Motor neuron (in vitro differentiated cells): ENCODE measurements around the gene OGT. TPM values are rescaled to one million over a fixed set of nuclear protein-coding genes. Genes with fewer than 3 reads are reported as not detected.

Experiments used
- ATAC-seq, 8 experiments: fragments of 200-7000 bp; cut with Tn5 transposase; replicated peaks in 6 of 8; 2 replicates each; pipeline ENCODE4 v1.8.0; 2021; ENCODE audit warnings: mild to moderate bottlenecking in 8 of 8, moderate library complexity in 8 of 8
- H3K27ac ChIP-seq, 2 donors: fragments of 250-450 bp; sonication (Bioruptor Pico); 2 replicates each; pipeline ENCODE4 v1.9.0; 2021; ENCODE audit warnings: antibody characterized with exemption in 2 of 2, mild to moderate bottlenecking in 2 of 2, moderate library complexity in 1 of 2
- H3K4me1 ChIP-seq, 2 donors: fragments of 250-450 bp; sonication (Bioruptor Pico); replicated peaks in 1 of 2; 2 replicates each; pipeline ENCODE4 v1.6.1; 2021; ENCODE audit warnings: antibody characterized with exemption in 2 of 2, mild to moderate bottlenecking in 2 of 2, moderate library complexity in 1 of 2
- H3K4me3 ChIP-seq, 5 donors: fragments of 250-450 bp; sonication (Bioruptor Pico); 2 replicates each; pipeline ENCODE4 v1.9.0; 2021; ENCODE audit warnings: antibody characterized with exemption in 5 of 5, mild to moderate bottlenecking in 5 of 5, moderate library complexity in 4 of 5
- whole genome bisulfite sequencing, 10 experiments: fragments of 450-650 bp; shearing (Covaris generic); methylation state at CpG; one replicate each; pipeline ENCODE4 v1.0.0; 2022; 5-methylcytosine and 5-hydroxymethylcytosine counted together
- in situ Hi-C, 9 experiments: fragments of 400-800 bp; cut with MboI; loops; one replicate each; pipeline ENCODE4 v1.15.0; 2021; ENCODE audit warnings: low sequenced_read_pairs in 9 of 9, low pct_unique_long_range_greater_than_20kb in 2 of 9; ENCODE audit not compliant: unreplicated experiment in 9 of 9
- total RNA-seq, 8 experiments: library from RNA; unstranded; fragments of 300-600 nt; gene quantifications; 2 replicates each; pipeline versions ENCODE4 v1.2.3 to v1.2.4, GENCODE V29; 2022

The OGT gene
- total RNA-seq, 8 experiments from 2014 or later, result 52.6 to 285 (median 97.7) TPM

- no peak overlapping the region for H3K27ac ChIP-seq
- ATAC-seq, result peak in 1 of 8 experiments; percentile 68
- 0 to 63% methylated on average over 1 to 2 of the region's 2 CpGs; no CpG with 5 or more reads in 8 of the 10 experiments for WGBS, 10 experiments
These were observed 17.9 kb upstream of the OGT start for GRCh38 chrX:71515038-71515396.

GRCh38 chrX:71525316-71525715 lies 7.6 kb upstream of the OGT start:
- Histone ChIP-seq H3K4me1 (no peaks in the 10 kb centered on the region), H3K4me3 (no peak overlapping the region), H3K27ac (no peak overlapping the region)
- WGBS, 10 experiments, result 40 to 53% methylated on average over 1 to 2 of the region's 3 CpGs; no CpG with 5 or more reads in 8 of the 10 experiments
- no peak for ATAC-seq
- in situ Hi-C loops, result no loop called here

More at GRCh38 chrX:71515038-71515396, 17.9 kb upstream of the OGT start:
- Histone ChIP-seq H3K4me3 (no peak overlapping the region), H3K4me1 (no peaks in the 10 kb centered on the region)
- in situ Hi-C loops, result no loop called here

- in situ Hi-C loops, result no loop called here
- peak overlapping the region; percentile 40 to 51 for H3K27ac ChIP-seq
- ATAC-seq, result peak; percentile 11 to 45 (median 33)
These were observed 689 bp upstream of the OGT start for GRCh38 chrX:71532078-71532752.

GRCh38 chrX:71533516-71533850 lies 579 bp downstream of the OGT start:
- 0 to 34% methylated on average over 1 to 8 of the region's 12 CpGs; no CpG with 5 or more reads in 8 of the 10 experiments for WGBS, 10 experiments
- Histone ChIP-seq H3K27ac (peak overlapping the region; percentile 90 to 92), H3K4me1 (peaks cover 8 to 10% of the 10 kb centered on the region in 2 donors), H3K4me3 (peak overlapping the region; percentile 48 to 88 (median 67))
- no peak for ATAC-seq
- in situ Hi-C loops, result no loop called here

More at GRCh38 chrX:71532078-71532752, 689 bp upstream of the OGT start:
- Histone ChIP-seq H3K4me3 (peak overlapping the region; percentile 48 to 88 (median 67)), H3K4me1 (peaks cover 8 to 10% of the 10 kb centered on the region in 2 donors)
- 0 to 35% (median 0%) methylated on average over 1 to 17 of the region's 25 CpGs; no CpG with 5 or more reads in 5 of the 10 experiments for WGBS, 10 experiments

GRCh38 chrX:71533851-71534561 lies 1.1 kb downstream of the OGT start:
- WGBS, 10 experiments, result 0 to 20% (median 15%) methylated on average over 4 to 24 of the region's 31 CpGs; no CpG with 5 or more reads in 7 of the 10 experiments
- in situ Hi-C loops, result no loop called here
- Histone ChIP-seq H3K27ac (peak overlapping the region; percentile 90 to 92), H3K4me3 (peak overlapping the region; percentile 48 to 88 (median 67)), H3K4me1 (peaks cover 8 to 10% of the 10 kb centered on the region in 2 donors)
- ATAC-seq, result peak; percentile 12 to 36 (median 23)

- Histone ChIP-seq H3K4me3 (peak overlapping the region; percentile 48 to 88 (median 67)), H3K4me1 (peaks cover 8 to 10% of the 10 kb centered on the region in 2 donors), H3K27ac (no peak overlapping the region)
- no peak for ATAC-seq
- in situ Hi-C loops, result no loop called here
- WGBS, 10 experiments, result 0 to 10% (median 0%) methylated on average over 2 to 7 of the region's 9 CpGs; no CpG with 5 or more reads in 1 of the 10 experiments
These were observed 2.1 kb downstream of the OGT start for GRCh38 chrX:71534773-71535544.

- no peak overlapping the region for H3K27ac ChIP-seq
- no peak for ATAC-seq
- H3K4me3 ChIP-seq, result peak overlapping the region; percentile 48 to 88 (median 67)
- 0 to 100% (median 44%) methylated on average over 1 to 2 of the region's 5 CpGs; no CpG with 5 or more reads in 7 of the 10 experiments for WGBS, 10 experiments
- peaks cover 8 to 18% of the 10 kb centered on the region in 2 donors for H3K4me1 ChIP-seq
- in situ Hi-C loops, result no loop called here
These were observed 3.4 kb downstream of the OGT start for GRCh38 chrX:71536285-71536684.

- Histone ChIP-seq H3K4me1 (peaks cover 3 to 32% of the 10 kb centered on the region in 2 donors), H3K4me3 (no peak overlapping the region), H3K27ac (no peak overlapping the region)
- in situ Hi-C loops, result no loop called here
- no peak for ATAC-seq
- WGBS, 10 experiments, result 0 to 93% (median 68%) methylated on average over 1 to 7 of the region's 9 CpGs; no CpG with 5 or more reads in 4 of the 10 experiments
These were observed 4.8 kb downstream of the OGT start for GRCh38 chrX:71537743-71538142.

- Histone ChIP-seq H3K4me1 (peaks cover 5 to 33% of the 10 kb centered on the region in 2 donors), H3K4me3 (no peak overlapping the region), H3K27ac (no peak overlapping the region)
- in situ Hi-C loops, result no loop called here
- WGBS, 10 experiments, result 43 to 100% (median 80%) methylated on average over 1 to 2 of the region's 3 CpGs; no CpG with 5 or more reads in 6 of the 10 experiments
- no peak for ATAC-seq
These were observed 7.9 kb downstream of the OGT start for GRCh38 chrX:71540801-71541200.

- H3K4me3 ChIP-seq, result no peak overlapping the region
- WGBS, 10 experiments, result 0 to 60% (median 42%) methylated on average over 2 to 6 of the region's 8 CpGs; no CpG with 5 or more reads in 4 of the 10 experiments
- no peak overlapping the region for H3K27ac ChIP-seq
- in situ Hi-C loops, result no loop called here
- peaks cover 2 to 29% of the 10 kb centered on the region in 2 donors for H3K4me1 ChIP-seq
- peak in 3 of 8 experiments; percentile 44 to 47 (median 44) for ATAC-seq
These were observed 8.5 kb downstream of the OGT start for GRCh38 chrX:71541210-71542022.

GRCh38 chrX:71542411-71542810 lies 9.5 kb downstream of the OGT start:
- Histone ChIP-seq H3K4me1 (peaks cover 2 to 23% of the 10 kb centered on the region in 2 donors), H3K27ac (no peak overlapping the region), H3K4me3 (no peak overlapping the region)
- in situ Hi-C loops, result no loop called here
- no peak for ATAC-seq
- WGBS, 10 experiments, result 14 to 57% methylated on average over 1 of the region's 1 CpG; no CpG with 5 or more reads in 8 of the 10 experiments

GRCh38 chrX:71542825-71543224 lies 9.9 kb downstream of the OGT start:
- Histone ChIP-seq H3K4me1 (peaks cover 2 to 23% of the 10 kb centered on the region in 2 donors), H3K4me3 (no peak overlapping the region), H3K27ac (no peak overlapping the region)
- in situ Hi-C loops, result no loop called here
- peak in 3 of 8 experiments; percentile 21 to 39 (median 29) for ATAC-seq
- 29 to 100% (median 80%) methylated on average over 1 of the region's 2 CpGs; no CpG with 5 or more reads in 5 of the 10 experiments for WGBS, 10 experiments
